ENCODE data around the gene TWNK.

TWNK gene

GRCh38 chr10:100978121-100978900 is 9.0 kb upstream of the TWNK start:
- H3K9me3 ChIP-seq (ENCODE audit: control insufficient read depth, insufficient read depth, low read depth, low read length), result no peaks in the 10 kb centered on the region
- TF ChIP-seq ZNF600 (tag by site-specific recombination; IDR thresholded peaks at IDR 0.05) (no peak), ZNF138 (tag by site-specific recombination; IDR thresholded peaks at IDR 0.05; ENCODE audit: borderline replicate concordance) (no peak), ZNF48 (tag by site-specific recombination; IDR thresholded peaks at IDR 0.05) (no peak), ZNF521 (tag by site-specific recombination; IDR thresholded peaks at IDR 0.05) (no peak), ZNF571 (tag by site-specific recombination; IDR thresholded peaks at IDR 0.05) (no peak), ZNF350 (tag by site-specific recombination; IDR thresholded peaks at IDR 0.05) (no peak), ZSCAN16 (tag by site-specific recombination; IDR thresholded peaks at IDR 0.05) (no peak), ZNF335 (tag by site-specific recombination; conservative IDR thresholded peaks at IDR 0.05) (no peak), AEBP2 (tag by site-specific recombination; IDR thresholded peaks at IDR 0.05; ENCODE audit: borderline replicate concordance) (no peak), ZNF280D (tag by site-specific recombination; IDR thresholded peaks at IDR 0.05) (no peak), ZNF398 (tag by site-specific recombination; IDR thresholded peaks at IDR 0.05) (no peak), WT1 (tag by site-specific recombination; IDR thresholded peaks at IDR 0.05) (no peak), ZNF184 (tag by site-specific recombination; IDR thresholded peaks at IDR 0.05) (no peak), ZNF777 (tag by site-specific recombination; IDR thresholded peaks at IDR 0.05; ENCODE audit: borderline replicate concordance) (no peak), HOXA7 (CRISPR knock-in tag; IDR thresholded peaks at IDR 0.05; ENCODE audit: borderline replicate concordance) (no peak), ZNF629 (tag by site-specific recombination; IDR thresholded peaks at IDR 0.05) (no peak), ZNF561 (tag by site-specific recombination; IDR thresholded peaks at IDR 0.05; ENCODE audit: borderline replicate concordance) (no peak), ZBTB6 (tag by site-specific recombination; IDR thresholded peaks at IDR 0.05) (no peak)
- TF ChIP-seq, protein P1, sequence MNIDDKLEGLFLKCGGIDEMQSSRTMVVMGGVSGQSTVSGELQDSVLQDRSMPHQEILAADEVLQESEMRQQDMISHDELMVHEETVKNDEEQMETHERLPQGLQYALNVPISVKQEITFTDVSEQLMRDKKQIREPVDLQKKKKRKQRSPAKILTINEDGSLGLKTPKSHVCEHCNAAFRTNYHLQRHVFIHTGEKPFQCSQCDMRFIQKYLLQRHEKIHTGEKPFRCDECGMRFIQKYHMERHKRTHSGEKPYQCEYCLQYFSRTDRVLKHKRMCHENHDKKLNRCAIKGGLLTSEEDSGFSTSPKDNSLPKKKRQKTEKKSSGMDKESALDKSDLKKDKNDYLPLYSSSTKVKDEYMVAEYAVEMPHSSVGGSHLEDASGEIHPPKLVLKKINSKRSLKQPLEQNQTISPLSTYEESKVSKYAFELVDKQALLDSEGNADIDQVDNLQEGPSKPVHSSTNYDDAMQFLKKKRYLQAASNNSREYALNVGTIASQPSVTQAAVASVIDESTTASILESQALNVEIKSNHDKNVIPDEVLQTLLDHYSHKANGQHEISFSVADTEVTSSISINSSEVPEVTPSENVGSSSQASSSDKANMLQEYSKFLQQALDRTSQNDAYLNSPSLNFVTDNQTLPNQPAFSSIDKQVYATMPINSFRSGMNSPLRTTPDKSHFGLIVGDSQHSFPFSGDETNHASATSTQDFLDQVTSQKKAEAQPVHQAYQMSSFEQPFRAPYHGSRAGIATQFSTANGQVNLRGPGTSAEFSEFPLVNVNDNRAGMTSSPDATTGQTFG (tag by site-specific recombination; IDR thresholded peaks at IDR 0.05; ENCODE audit: borderline replicate concordance), result no peak
- TF ChIP-seq, protein P2, sequence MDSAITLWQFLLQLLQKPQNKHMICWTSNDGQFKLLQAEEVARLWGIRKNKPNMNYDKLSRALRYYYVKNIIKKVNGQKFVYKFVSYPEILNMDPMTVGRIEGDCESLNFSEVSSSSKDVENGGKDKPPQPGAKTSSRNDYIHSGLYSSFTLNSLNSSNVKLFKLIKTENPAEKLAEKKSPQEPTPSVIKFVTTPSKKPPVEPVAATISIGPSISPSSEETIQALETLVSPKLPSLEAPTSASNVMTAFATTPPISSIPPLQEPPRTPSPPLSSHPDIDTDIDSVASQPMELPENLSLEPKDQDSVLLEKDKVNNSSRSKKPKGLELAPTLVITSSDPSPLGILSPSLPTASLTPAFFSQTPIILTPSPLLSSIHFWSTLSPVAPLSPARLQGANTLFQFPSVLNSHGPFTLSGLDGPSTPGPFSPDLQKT (IDR thresholded peaks at IDR 0.05; ENCODE audit: borderline replicate concordance, low read depth, low read length), result no peak
- no peak overlapping the region for H3K27ac ChIP-seq (ENCODE audit: extremely low read depth, low read depth, low read length)
- no peaks in the 10 kb centered on the region for H3K4me1 ChIP-seq (ENCODE audit: control insufficient read depth, insufficient read depth, low read length)
- ChIA-PET CTCF (interaction anchor here (0.6 kb wide), 1 partner anchor 34 kb away, joined by 3 read pairs; no protein-coding TSS in a partner anchor), POLR2A (no interaction called here)
- H3K36me3 ChIP-seq (ENCODE audit: control insufficient read depth in 2 of 2, insufficient read depth in 1 of 2, low read length in 2 of 2), result peaks cover 8 to 55% of the 10 kb centered on the region in 2 experiments
- no peak overlapping the region for H3K4me3 ChIP-seq (ENCODE audit: low read depth, low read length)
